Stimulated activated effector memory CD8-positive, alpha-beta T cell treated with anti-CD3 and anti-CD28 coated beads, Interleukin-12 subunit alpha, Interleukin-12 subunit beta, amount 100 ng/mL, for 72 hours (primary cell): ENCODE results near the gene CDH16.
"Not testable (repeated sequence)": the region's sequence is repeated elsewhere in the genome, so short reads cannot be mapped to it uniquely, and the experiment has no call there.

Experiments used
- ATAC-seq: fragments of 150-1000 bp; cut with Tn5 transposase; 2 replicates; pipeline ENCODE4 v1.10.0; 2021
- DNase-seq, 2 donors: peaks; one replicate each; pipeline ENCODE4 v3.0.0; 2021 to 2022; ENCODE audit warnings: low spot score in 2 of 2
- H3K27ac Mint-ChIP-seq: one replicate; pipeline ENCODE4 v1.8.0; 2022; ENCODE audit warnings: mild to moderate bottlenecking, mixed read lengths
- H3K36me3 Mint-ChIP-seq: one replicate; pipeline ENCODE4 v1.8.0; 2022; ENCODE audit warnings: mild to moderate bottlenecking, mixed read lengths
- H3K4me1 Mint-ChIP-seq: one replicate; pipeline ENCODE4 v1.8.0; 2022; ENCODE audit warnings: mixed read lengths
- H3K4me3 Mint-ChIP-seq: one replicate; pipeline ENCODE4 v1.8.0; 2022; ENCODE audit warnings: mild to moderate bottlenecking, mixed read lengths
- H3K9me3 Mint-ChIP-seq: one replicate; pipeline ENCODE4 v1.8.0; 2022; ENCODE audit warnings: mixed read lengths

The CDH16 gene

GRCh38 chr16:66936889-66937554 is 18.3 kb upstream of the CDH16 start:
- H3K4me1 Mint-ChIP-seq, result peaks cover 56% of the 10 kb centered on the region
- H3K36me3 Mint-ChIP-seq, result peaks cover 84% of the 10 kb centered on the region
- H3K27ac Mint-ChIP-seq, result peak overlapping the region; percentile 99
- ATAC-seq (no peak), DNase-seq (no peak)
- H3K9me3 Mint-ChIP-seq, result no peaks in the 10 kb centered on the region
- peak overlapping the region; percentile 99 for H3K4me3 Mint-ChIP-seq

GRCh38 chr16:66936462-66936861 is 17.8 kb upstream of the CDH16 start:
- ATAC-seq, result no peak
- DNase-seq, result no peak
- H3K4me1 Mint-ChIP-seq, result peaks cover 61% of the 10 kb centered on the region
- peaks cover 84% of the 10 kb centered on the region for H3K36me3 Mint-ChIP-seq
- H3K9me3 Mint-ChIP-seq, result no peaks in the 10 kb centered on the region
- H3K4me3 Mint-ChIP-seq, result peak overlapping the region; percentile 99
- peak overlapping the region; percentile 99 for H3K27ac Mint-ChIP-seq

- H3K4me3 Mint-ChIP-seq, result peak within 1 kb of the TSS; percentile 99
- H3K4me1 Mint-ChIP-seq, result peaks cover 61% of the 10 kb centered on the region
- H3K9me3 Mint-ChIP-seq, result no peaks in the 10 kb centered on the region
- no peak for ATAC-seq
- H3K27ac Mint-ChIP-seq, result peak within 1 kb of the TSS; percentile 99
- H3K36me3 Mint-ChIP-seq, result peaks cover 80% of the 10 kb centered on the region
- no peak for DNase-seq
These were observed 16.8 kb upstream of the CDH16 start, which contains the start of gene CES2 for GRCh38 chr16:66935314-66936011. TSS of gene CES2 (plus strand) at chr16:66935516. CDS start at chr16:66935636, 120 bp downstream.

GRCh38 chr16:66934839-66935313 is 16.2 kb upstream of the CDH16 start:
- peaks cover 74% of the 10 kb centered on the region for H3K36me3 Mint-ChIP-seq

GRCh38 chr16:66934138-66934838 is 15.6 kb upstream of the CDH16 start, which contains the start of gene CIAO2B:
TSS of gene CIAO2B (minus strand) at chr16:66934402. CDS start at chr16:66934364, 38 bp downstream.
- DNase-seq, result peak; percentile 86 to 95
- Mint-ChIP-seq H3K4me1 (peaks cover 61% of the 10 kb centered on the region), H3K4me3 (peak within 1 kb of the TSS; percentile 99), H3K27ac (peak within 1 kb of the TSS; percentile 99), H3K36me3 (peaks cover 68% of the 10 kb centered on the region), H3K9me3 (no peaks in the 10 kb centered on the region)
- peak; percentile 89 for ATAC-seq

More at GRCh38 chr16:66934839-66935313, 16.2 kb upstream of the CDH16 start:
- Mint-ChIP-seq H3K4me3 (peak overlapping the region; percentile 99), H3K27ac (peak overlapping the region; percentile 99), H3K4me1 (peaks cover 61% of the 10 kb centered on the region)
- H3K9me3 Mint-ChIP-seq, DNase-seq, ATAC-seq: not testable (repeated sequence)

- Mint-ChIP-seq H3K36me3 (peaks cover 67% of the 10 kb centered on the region), H3K9me3 (no peaks in the 10 kb centered on the region), H3K4me3 (peak overlapping the region; percentile 99), H3K4me1 (peaks cover 65% of the 10 kb centered on the region), H3K27ac (peak overlapping the region; percentile 99)
- DNase-seq (no peak), ATAC-seq (peak; percentile 69)
These were observed 15.1 kb upstream of the CDH16 start for GRCh38 chr16:66933776-66934137.

- peak overlapping the region; percentile 99 for H3K4me3 Mint-ChIP-seq
- H3K27ac Mint-ChIP-seq, result peak overlapping the region; percentile 99
- peaks cover 73% of the 10 kb centered on the region for H3K4me1 Mint-ChIP-seq
- peaks cover 57% of the 10 kb centered on the region for H3K36me3 Mint-ChIP-seq
- DNase-seq (no peak), ATAC-seq (no peak)
- H3K9me3 Mint-ChIP-seq, result no peaks in the 10 kb centered on the region
These were observed 13.4 kb upstream of the CDH16 start for GRCh38 chr16:66932076-66932475.

- peaks cover 55% of the 10 kb centered on the region for H3K36me3 Mint-ChIP-seq
- H3K4me3 Mint-ChIP-seq, result peak overlapping the region; percentile 99
- no peak for ATAC-seq
- H3K27ac Mint-ChIP-seq, result peak overlapping the region; percentile 99
- DNase-seq, result no peak
- no peaks in the 10 kb centered on the region for H3K9me3 Mint-ChIP-seq
- H3K4me1 Mint-ChIP-seq, result peaks cover 71% of the 10 kb centered on the region
These were observed 13.0 kb upstream of the CDH16 start for GRCh38 chr16:66931665-66932064.

GRCh38 chr16:66930189-66930588 is 11.5 kb upstream of the CDH16 start:
- Mint-ChIP-seq H3K4me3 (no peak overlapping the region), H3K27ac (peak overlapping the region; percentile 34), H3K9me3 (no peaks in the 10 kb centered on the region), H3K36me3 (peaks cover 43% of the 10 kb centered on the region), H3K4me1 (peaks cover 65% of the 10 kb centered on the region)
- ATAC-seq, result no peak
- DNase-seq, result no peak

GRCh38 chr16:66928702-66929388 is 10.2 kb upstream of the CDH16 start:
- Mint-ChIP-seq H3K36me3 (peaks cover 30% of the 10 kb centered on the region), H3K27ac (peak overlapping the region; percentile 79), H3K9me3 (no peaks in the 10 kb centered on the region), H3K4me3 (no peak overlapping the region), H3K4me1 (peaks cover 58% of the 10 kb centered on the region)
- ATAC-seq, result peak; percentile 54
- peak in 1 of 2 donors; percentile 71 for DNase-seq

GRCh38 chr16:66927918-66928649 is 9.4 kb upstream of the CDH16 start:
- no peaks in the 10 kb centered on the region for H3K9me3 Mint-ChIP-seq
- DNase-seq (no peak), ATAC-seq (peak; percentile 68)
- peak overlapping the region; percentile 79 for H3K27ac Mint-ChIP-seq
- H3K4me1 Mint-ChIP-seq, result peaks cover 58% of the 10 kb centered on the region
- no peak overlapping the region for H3K4me3 Mint-ChIP-seq
- peaks cover 22% of the 10 kb centered on the region for H3K36me3 Mint-ChIP-seq

GRCh38 chr16:66926961-66927436 is 8.3 kb upstream of the CDH16 start:
- Mint-ChIP-seq H3K4me3 (no peak overlapping the region), H3K9me3 (no peaks in the 10 kb centered on the region), H3K4me1 (peaks cover 47% of the 10 kb centered on the region), H3K36me3 (peaks cover 12% of the 10 kb centered on the region), H3K27ac (peak overlapping the region; percentile 79)
- ATAC-seq (no peak), DNase-seq (no peak)

GRCh38 chr16:66926171-66926947 is 7.7 kb upstream of the CDH16 start:
- ATAC-seq (no peak), DNase-seq (no peak)
- Mint-ChIP-seq H3K4me3 (peak overlapping the region; percentile 69), H3K27ac (no peak overlapping the region), H3K4me1 (peaks cover 42% of the 10 kb centered on the region), H3K36me3 (peaks cover 5% of the 10 kb centered on the region), H3K9me3 (no peaks in the 10 kb centered on the region)
